NOMO-1 (cell line): ENCODE data around the gene AKAP10.
A peak's percentile ranks its signal among the peaks of the same experiment; 100 is the strongest.
"Not testable (repeated sequence)": the region's sequence is repeated elsewhere in the genome, so short reads cannot be mapped to it uniquely, and the experiment has no call there.

Experiments used
- DNase-seq, 2 experiments: peaks; one replicate each; lab custom pipeline; 2025; ENCODE audit not compliant: unreplicated experiment in 2 of 2; lab: John Stamatoyannopoulos, UW

Gene AKAP10

DNA sequence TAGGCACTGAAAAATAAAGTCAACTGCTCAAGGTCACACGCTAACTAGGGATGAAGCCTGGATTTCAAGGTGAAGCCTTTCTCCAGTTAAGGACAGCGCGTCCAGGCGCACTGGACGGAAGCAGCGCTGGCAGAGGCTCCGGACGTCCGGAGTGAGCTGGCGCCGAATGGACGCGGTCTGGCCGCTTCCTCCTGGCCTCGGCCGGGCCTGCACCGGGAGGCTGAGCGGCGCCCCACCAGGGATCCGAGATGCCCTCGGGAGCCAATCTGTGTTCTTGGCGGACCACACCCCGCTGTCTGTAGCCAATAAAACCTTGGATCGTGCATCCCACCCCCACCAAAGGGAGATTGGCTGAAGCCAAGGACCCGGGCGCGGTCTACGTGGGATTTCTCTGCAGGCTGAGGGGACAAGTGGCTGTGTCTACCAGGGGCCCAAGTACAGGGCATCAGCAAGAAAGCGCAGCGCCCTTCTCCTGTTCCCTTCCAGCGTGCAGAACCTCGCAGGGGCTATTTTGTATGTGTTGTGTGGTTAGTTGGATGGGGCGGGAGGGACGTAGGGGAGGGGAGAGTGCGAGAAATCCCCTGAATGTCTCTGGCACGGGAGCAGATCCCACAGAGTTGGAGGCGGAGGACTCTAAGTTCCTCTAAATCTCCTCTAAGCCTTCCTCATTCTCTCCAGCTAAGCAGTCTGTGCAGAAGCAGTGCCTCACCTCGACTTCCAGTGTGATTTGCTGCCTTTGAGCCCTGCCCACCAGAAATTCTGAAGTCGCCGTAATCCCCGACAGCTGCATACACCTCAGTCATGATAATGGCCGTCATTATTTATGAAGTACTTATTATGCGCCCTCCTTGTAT is 2.5 kb upstream of the AKAP10 start:
- peak; percentile 21 to 40 for DNase-seq

DNA sequence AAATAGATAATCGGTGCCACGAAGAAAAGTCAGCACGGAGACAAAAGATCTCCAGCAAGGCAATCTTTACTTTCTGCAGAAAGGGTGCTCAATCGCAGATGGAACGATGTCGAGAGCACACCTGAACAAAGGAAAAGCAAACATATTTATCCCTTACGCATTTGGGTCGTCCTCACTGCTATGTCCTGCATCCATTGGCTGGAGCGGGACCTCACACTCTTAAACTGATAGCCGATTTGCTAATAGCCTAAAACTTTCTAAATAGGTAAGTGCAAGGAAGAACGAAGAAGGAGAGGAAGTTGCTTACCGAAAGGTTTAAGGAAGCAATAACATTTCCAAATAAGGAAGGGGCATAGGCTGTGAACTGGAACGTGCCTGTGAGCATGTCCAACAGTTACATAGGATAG is 1.2 kb upstream of the AKAP10 start:
- peak; percentile 16 to 48 for DNase-seq

DNA sequence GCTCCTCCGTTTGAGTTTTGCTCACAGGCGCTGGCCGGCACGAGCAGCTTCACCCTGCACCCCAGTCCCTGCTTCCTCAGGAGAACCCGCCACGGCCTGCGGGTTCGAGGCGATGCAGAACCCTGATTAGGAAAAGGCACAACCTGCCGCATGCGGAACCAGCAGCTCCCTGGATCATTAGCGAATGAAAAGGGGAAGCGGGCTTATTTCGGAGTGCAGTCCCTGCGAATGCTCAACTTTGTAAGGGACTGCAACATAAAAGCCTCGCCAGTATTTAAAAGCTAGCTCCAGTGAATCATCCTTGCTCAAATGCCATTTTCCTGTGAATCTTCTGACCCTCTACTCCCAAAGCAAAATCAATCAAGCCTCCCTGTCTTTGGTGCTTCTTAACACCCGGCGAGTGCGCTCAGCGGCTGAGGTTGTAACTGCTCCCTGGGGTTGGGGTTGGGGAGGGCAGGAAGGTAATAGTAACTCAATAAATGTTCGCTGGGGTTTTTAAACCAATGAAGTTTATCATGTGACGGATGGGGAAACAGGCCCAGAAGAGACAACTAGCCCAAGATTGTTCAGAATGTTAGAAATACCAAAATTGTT is 678 bp upstream of the AKAP10 start:
- peak; percentile 87 to 92 for DNase-seq

DNA sequence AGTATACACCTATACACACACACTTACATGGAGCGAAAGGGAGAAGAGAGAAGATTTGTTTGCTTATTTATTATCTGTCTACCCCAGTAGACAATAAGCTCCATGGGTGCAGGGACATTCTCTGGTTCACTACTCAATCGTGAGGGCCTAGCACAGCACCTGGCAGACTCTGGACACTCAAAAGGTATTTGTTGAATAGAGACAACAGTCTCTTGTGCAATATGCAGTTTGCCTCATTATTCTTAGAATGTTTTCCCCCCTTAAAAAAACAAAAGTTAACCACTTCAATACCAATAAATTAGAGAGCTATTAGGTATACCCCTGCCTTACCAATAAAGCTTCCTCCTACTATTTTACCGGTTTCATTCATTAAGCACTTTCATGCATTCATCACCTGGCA is 2.0 kb downstream of the AKAP10 start:
- no peak for DNase-seq

DNA sequence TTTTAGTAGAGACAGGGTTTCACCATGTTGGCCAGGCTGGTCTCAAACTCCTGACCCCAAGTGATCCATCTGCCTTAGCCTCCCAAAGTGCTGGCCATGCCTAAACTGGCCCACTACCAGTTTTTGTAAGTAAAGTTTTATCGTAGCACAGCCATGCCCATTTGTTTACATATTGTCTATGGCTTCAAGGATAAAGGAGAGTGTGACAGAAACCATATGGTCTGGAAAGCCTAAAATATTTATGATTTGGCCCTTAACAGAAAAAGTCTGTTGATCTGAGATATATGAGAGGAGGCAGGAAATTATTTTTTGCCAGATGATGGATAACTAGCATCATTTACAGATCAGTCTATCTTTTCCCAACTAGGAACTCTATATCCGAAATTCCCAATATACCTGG is 4.5 kb downstream of the AKAP10 start:
- DNase-seq, result no peak

DNA sequence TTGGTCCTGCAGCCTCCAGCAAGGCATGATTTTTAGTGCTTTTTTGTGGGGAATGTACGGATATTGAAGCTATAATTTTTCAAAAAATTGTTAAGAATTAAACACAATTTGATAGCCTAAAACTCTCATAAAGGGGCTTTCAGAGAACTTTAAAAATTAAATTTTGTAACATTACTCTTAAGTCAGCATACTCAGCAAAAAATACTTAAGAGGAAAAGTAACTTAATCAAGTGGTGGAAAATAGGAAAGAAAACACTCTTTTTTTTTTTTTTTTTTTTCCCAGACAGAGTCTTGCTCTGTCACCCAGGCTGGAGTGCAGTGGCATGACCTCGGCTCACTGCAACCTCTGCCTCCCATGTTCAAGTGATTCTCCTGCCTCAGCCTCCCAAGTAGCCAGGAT is 14.7 kb downstream of the AKAP10 start:
- DNase-seq, result not testable (repeated sequence)

DNA sequence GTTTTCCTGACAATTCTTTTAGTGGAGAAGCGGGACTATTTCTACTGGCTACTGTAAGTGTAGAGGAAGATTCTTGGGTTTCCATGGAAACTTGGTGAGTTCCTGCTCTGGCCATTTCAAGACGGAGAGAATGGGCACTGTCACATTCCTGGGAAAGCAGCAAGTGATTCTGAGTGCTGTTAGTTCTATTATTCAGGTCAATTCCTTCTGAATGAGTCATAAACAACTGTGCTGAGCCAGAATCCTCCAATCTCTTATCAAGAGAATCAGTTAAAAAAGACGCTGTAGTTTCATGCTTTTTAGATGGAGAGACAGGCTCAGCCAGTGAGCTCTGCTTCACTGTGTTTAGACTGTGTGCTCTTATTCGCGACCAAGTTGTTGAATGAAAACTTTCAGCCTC is 19.6 kb downstream of the AKAP10 start:
- DNase-seq, result no peak

DNA sequence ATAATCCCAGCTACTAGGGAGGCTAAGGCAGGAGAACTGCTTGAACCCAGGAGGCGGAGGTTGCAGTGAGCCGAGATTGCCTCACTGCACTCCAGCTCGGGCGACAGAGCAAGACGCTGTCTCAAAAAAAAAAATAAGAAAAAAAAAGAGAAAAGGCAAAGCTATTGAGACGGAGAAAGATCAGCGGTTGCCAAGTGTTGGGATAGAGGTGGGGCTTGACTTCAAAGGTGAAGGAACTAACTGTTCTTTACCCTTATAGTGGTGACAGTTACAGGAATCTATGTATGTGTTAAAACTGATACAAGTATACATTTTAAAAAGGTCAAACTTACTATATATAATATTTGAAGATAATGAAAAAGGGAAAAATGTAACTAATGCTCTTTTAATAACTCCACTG is 22.5 kb downstream of the AKAP10 start:
- DNase-seq, result no peak

DNA sequence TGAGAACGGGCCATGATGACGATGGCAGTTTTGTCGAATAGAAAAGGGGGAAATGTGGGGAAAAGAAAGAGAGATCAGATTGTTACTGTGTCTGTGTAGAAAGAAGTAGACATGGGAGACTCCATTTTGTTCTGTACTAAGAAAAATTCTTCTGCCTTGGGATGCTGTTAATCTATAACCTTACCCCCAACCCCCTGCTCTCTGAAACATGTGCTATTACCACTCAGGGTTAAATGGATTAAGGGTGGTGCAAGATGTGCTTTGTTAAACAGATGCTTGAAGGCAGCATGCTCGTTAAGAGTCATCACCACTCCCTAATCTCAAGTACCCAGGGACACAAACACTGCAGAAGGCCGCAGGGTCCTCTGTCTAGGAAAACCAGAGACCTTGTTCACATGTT is 26.2 kb downstream of the AKAP10 start:
- DNase-seq, result not testable (repeated sequence)

DNA sequence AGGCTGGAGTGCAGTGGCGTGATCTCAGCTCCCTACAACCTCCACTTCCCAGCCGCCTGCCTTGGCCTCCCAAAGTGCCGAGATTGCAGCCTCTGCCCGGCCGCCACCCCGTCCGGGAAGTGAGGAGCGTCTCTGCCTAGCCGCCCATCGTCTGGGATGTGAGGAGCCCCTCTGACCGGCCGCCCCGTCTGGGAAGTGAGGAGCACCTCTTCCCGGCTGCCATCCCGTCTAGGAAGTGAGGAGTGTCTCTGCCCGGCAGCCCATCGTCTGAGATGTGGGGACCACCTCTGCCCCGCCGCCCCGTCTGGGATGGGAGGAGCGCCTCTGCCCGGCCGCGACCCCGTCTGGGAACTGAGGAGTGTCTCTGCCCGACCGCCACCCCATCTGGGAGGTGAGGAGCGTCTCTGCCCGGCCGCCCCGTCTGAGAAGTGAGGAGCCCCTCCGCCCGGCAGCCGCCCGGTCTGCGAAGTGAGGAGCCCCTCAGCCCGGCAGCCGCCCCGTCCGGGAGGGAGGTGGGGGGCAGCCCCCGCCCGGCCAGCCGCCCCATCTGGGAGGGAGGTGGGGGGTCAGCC is 26.9 kb downstream of the AKAP10 start:
- not testable (repeated sequence) for DNase-seq

DNA sequence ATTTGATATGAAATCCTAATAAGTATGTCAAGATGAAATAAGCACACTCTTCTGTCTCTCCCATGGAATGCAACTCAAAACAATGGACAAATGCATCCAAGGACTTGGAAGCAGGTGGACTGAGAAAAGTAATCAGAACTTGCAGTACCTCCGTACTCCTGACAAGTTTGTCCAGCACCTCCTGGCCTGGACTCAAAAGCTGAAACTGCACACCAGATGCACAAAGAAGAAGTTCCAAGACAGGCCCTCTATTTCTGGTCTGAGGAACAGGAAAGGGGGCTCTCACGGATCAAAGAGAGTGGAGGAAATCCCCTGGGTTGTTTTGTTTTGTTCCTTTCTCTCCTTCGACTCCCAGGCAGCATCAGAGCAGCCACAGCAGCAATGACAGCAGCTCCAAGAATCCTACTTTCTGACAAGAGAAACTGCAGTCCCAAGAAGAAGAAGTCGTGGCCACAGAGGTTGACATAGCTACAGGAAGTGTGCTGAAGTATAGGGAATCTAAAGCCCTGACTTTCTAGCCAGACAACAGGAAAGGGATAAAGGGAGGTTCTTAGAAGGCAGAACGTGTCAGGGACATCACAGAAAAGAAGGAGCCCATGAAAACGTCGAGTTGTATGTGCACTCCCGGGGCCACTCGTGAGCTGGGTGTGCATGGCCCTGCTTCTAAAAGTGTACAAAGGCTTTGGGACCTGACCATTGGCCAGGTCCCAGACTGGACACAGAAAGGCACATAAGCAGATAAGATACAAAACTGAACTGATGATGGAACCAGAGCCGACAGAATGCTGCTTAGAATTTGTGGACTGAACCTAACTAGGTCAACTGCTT is 29.3 kb downstream of the AKAP10 start:
- no peak for DNase-seq

DNA sequence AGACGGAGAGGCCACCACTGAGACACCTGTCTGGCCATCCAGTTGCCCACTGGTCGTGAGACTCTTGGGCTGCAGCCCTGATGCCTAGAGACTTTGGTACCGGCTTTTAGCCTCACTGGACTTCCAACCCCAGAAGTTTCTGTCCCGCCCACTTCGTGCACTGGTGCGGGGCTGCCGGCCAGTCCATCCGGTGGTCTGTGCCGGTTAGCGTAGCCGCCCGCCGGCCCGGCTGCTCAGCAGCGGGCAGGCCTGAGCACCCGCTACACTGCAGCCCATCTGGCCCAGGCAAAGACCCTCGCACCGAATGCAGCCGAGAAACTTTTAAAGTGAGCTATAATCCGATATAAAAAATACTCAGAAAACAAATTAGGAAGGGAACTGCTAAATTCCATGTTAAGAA is 30.7 kb downstream of the AKAP10 start:
- DNase-seq, result no peak

DNA sequence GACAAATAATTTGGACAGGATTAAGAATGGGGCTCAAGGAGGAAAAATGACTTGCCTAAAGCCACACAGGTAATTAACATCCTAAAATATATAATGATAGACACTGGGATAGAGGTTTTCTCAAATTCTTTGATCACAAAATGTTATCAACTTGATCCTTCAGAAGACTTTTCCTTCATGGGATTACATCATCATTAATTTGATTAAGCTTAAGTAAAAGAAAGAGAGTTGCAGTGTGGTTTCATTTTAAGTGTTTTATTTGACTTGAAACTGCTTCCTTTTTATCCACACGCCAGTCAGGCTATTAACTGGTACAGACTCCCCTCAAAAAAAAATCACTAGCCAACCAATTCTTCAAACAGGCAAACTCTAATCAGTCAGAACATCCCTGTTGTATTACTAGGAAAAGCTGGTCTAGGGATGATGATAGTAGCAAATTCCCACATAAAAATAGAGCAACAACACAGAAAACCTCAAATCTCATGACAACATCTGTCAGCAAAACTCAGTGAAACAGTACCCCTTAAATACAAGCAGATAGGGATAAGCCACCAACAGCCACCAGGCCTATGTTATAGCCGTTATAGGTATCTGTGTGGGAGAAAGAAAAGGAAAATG is 32.5 kb downstream of the AKAP10 start:
- DNase-seq, result no peak

DNA sequence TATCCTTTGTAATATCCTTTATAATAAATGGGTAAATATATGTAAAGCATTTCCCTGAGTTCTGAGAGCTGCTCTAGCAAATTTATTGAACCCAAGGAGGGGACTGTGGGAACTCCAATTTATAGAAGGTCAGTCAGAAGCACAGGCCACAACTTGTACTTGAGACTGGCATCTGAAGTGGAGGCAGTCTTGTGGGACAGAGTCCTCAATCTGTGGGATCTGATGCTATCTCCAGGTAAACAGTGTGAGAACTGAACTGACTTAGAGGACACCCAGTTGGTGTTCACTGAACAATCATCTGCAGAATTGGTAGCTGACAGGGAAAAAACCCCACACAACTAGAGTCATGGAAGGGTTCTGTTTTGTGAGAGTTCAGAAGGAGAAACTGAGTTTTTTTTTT is 34.0 kb downstream of the AKAP10 start:
- DNase-seq, result no peak

DNA sequence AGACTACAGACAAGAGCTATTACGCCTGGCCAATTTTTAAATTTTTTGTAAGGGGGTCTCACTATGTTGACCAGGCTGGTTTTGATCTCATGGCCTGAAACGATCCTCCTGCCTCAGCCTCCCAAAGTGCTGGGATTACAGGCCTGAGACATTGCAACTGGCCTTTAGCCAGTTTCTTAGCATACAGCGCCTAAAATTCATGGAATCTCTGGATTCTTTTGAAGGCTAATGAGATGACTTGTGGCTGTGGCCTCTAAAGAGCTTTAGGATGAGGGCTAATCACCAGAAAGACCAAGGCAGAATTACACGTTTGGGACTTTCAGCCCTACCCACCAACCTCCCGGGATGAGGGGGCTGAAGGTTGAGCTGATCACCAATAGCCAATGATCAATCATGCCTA is 34.6 kb downstream of the AKAP10 start:
- DNase-seq, result no peak

DNA sequence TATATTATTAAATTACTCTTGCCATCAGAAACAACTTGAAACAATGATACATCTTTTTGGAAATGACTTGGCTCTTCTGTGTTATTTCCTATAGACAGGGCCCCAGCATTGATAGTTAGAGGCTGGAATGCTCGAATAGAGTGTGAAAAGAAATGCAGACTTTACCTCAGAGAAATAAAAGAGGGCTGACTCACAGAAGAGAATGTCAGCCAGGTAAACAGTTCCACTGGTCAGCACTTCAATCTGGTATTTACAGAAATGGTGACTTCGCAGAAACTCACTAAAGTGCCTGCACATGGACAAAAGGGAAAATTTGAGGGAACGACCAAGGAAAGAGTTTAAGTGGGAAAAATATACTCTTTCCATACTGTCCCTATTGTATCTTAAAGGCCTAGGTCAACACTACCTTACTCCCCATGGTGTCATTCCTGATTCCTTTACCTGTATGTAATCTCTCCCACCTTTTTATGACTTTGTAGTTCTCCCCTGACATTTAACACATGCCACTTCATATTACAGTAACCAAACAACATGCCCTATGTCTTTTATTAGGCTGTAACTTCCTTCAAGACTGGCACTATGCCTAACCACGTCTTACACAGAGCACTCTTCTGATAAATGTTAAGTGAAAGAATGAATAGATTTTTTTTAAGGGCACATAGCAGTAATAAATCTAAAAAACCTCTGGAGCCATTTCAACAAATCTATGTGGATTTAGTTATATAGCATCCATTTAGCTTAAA is 36.7 kb downstream of the AKAP10 start:
- no peak for DNase-seq

DNA sequence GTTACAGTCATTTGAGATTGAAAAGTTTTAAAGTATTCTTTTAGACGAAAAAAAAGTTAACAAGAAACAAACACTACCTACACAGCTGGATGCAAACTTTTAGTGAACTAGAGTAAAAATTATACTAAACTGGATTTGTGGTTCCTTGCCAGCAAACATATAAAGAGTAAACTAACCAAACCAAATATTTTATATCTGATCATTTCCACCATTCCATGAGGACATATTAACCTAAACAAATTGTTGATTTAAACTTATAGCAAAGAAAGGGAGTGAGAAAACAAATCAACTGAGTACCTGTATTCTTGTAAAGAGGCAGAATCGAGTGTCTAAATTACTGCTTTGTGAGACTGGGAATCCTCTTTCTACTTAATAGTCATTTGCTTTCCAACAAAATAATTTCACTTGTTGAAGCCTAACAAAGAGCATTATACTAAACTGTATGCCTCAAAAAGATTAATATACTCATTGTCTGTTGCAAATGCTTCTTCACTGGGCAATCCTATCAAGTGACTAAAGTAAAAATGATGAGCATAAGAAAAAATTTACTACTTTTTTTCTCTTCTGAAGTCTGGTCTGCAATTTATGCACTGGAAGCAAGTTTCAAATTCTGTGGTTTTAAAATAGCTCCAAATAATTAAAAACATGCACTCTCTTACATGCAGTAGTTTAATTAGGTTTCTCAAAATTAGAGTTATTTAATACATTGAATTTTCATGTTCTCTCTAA is 37.5 kb downstream of the AKAP10 start:
- no peak for DNase-seq

DNA sequence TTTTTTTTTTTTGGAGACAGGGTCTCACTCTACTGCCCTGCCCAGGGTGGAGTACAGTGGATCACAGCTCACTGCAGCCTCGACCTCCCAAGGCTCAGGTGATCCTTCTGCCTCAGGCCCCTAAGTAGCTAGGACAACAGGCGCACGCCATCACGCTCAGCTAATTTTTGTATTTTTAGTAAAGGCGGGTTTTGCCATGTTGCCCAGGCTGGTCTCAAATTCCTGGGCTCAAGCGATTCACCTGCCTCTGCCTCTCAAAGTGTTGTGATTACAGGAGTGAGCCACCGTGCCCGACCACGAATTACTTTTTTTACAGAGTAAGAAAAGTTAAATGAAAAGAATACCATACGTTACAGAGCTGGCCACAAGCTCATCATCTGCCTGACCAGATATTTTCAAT is 38.9 kb downstream of the AKAP10 start:
- no peak for DNase-seq

DNA sequence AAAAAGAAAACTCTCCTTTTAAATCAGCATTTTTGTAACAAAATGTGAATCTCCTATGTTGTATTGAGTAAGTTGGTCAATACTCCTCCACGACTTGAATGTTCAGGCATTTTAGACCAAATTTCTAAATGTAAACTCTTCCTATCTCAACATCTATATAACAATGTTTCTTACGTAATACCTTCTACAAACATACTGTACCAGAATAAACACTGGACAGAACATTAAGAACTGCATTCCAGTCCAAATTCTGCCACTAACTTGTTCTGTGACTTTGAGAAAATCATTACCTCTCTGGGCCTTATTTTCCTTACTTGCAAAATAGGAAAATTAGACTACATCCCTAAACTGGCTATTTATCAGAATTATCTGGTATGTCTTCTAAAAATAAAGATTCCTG is 40.1 kb downstream of the AKAP10 start:
- DNase-seq, result no peak

DNA sequence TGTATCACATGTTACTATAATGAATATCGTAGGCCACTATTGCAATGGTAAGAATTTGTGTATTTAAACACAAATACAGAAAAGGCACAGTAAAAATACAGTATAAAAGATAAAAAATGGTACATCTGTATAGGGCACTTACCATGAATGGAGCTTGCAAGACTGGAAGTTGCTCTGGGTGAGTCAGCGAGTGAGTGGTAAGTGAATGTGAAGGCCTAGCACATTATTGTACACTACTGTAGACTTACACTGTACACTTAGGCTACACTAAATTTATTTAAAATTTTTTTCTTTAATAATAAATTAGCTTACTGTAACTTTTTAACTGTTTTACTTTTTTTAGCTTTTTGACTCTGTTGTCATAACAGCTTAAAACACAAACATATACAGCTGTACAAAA is 42.5 kb downstream of the AKAP10 start:
- no peak for DNase-seq
